HT1080 (cell line): ENCODE measurements around the gene SLFN14. TPM values are rescaled to one million over a fixed set of nuclear protein-coding genes. Genes with fewer than 3 reads are reported as not detected.
"Not testable (repeated sequence)": the region's sequence is repeated elsewhere in the genome, so short reads cannot be mapped to it uniquely, and the experiment has no call there.

Source experiments
- DNase-seq: peaks from one replicate; pipeline ENCODE4 v3.0.0-alpha.2; 2015; ENCODE audit warnings: low read depth
- small RNA-seq: library from RNA; depleted of rRNA; stranded (forward); fragments of <200 nt; gene quantifications from one replicate; pipeline ENCODE3, GENCODE V24; 2014
- total RNA-seq: library from RNA; depleted of rRNA; stranded (reverse); fragments of >200 nt; shearing (Covaris generic); gene quantifications from 2 replicates; pipeline ENCODE4 v1.2.3, GENCODE V29; 2014; rRNA removed

The SLFN14 gene
- total RNA-seq, 1 experiment from 2014 or later: not detected

DNA sequence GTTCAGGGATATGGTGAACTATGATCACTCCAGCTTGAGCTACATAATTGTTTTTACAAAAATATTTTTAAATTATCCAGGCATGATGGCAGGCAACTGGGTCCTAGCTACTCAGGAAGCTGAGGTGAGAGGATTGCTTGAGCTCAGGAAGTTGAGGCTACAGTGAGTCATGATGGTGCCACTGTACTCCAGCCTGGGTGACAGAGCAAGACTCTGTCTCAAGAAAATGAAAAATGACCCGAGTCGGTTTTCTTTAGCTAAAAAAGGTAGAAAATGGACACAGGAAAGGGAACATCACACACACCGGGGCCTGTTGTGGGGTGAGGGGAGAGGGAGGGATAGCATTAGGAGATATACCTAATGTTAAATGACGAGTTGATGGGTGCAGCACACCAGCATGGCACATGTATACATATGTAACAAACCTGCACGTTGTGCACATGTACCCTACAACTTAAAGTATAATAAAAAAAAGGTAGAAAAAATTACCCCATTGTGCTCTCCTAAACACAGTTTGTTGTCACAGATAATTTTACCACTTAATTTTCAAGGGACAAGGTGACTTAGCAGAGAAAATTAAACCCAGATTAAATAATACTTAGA is 38.9 kb downstream of the SLFN14 start:
- peak; percentile 79 for DNase-seq

GRCh38 chr17:35521150-35521549 is 39.5 kb downstream of the SLFN14 start:
- DNase-seq: no peak

DNA sequence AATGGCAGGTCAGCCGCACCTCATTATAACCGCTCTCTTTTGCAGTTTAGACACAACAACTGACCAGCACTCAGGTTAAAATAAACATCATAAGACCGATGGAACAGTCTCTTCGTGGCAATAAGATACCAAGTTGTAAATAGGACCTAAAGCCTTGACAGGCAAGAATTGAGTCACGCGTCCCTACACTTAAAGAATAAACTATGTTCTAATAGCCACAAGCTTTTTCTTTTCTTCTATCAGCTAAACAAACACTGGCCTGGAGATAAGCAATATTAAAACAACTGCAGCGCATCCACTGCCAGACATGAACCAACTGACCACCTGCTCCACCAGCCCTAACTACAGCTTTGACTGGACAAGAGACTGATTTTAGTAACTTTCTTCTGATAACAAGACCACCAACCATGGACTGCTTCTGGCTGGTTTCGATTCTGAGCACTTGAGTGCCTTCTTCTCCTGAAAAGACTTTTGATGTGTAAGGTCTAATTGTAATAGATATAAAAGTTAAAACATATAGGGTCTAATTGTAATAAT is 40.6 kb downstream of the SLFN14 start:
- no peak for DNase-seq

GRCh38 chr17:35519439-35519838 is 41.2 kb downstream of the SLFN14 start:
- DNase-seq: no peak

DNA sequence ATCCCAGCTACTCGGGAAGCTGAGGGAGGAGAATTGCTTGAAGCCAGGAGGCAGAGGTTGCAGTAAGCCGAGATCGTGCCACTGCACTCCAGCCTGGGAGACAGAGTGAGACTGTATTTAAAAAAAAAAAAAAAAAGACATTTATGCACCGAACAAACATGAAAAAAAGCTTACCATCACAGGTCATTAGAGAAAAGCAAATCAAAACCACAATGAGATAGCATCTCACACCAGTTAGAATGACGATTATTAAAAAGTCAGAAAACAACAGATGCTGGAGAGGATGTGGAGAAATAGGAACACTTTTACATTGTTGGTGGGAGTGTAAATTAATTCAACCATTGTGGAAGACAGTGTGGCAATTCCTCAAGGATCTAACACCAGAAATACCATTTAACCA is 42.2 kb downstream of the SLFN14 start:
- not testable (repeated sequence) for DNase-seq

DNA sequence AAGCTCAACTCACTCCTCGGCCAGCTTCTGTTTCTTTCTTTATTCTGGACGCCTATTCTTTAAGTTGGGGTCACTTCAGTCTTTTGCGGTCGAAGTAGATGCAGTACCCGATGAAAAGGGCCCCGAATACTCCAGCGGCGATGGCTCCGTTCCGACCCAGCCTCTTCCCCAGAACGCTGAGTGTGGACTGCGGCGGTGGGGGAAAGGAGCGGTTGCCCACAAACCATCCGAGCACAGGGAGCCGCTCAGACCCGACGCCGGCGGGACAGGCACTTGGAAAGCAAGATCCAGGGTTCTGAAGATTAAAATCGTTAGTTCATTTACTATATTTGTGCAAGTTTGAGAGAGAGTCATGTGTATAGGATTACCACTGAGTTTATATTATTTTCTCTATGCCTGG is 45.6 kb downstream of the SLFN14 start:
- no peak for DNase-seq

- DNase-seq: no peak
These were observed 46.1 kb downstream of the SLFN14 start for GRCh38 chr17:35514564-35514963.

Small RNAs within 50 kb of the gene (small RNA-seq; reads per million reads assigned to genes)
- gene AC004134.1 (not detected), gene AC015911.1 (not detected), gene SNORD7 (36.2 reads per million, percentile 94 among the genes with 10 or more reads in this experiment)

Other genes starting within 250 kb of the SLFN14 start
- 16.0 and 18.5 TPM in 2 replicates for gene SLFN11, start 187.2 kb downstream of the SLFN14 start, total RNA-seq
- gene SLFN12, start 128.3 kb downstream of the SLFN14 start, total RNA-seq: 7.7 and 13.3 TPM in 2 replicates
- gene SLFN13, start 112.1 kb downstream of the SLFN14 start, total RNA-seq: 0.43 and 0.80 TPM in 2 replicates
- gene SLFN12L, start 23.1 kb downstream of the SLFN14 start, total RNA-seq: not detected in 2 replicates
- gene PEX12, start 17.8 kb upstream of the SLFN14 start, total RNA-seq: 8.8 and 9.9 TPM in 2 replicates
- gene AP2B1, start 26.5 kb upstream of the SLFN14 start, total RNA-seq: 66.7 and 130 TPM in 2 replicates
- gene RASL10B, start 170.8 kb upstream of the SLFN14 start, total RNA-seq: 6.8 and 7.6 TPM in 2 replicates
- 0.05 TPM in 1 of 2 replicates, not detected in the other for gene GAS2L2, start 192.4 kb upstream of the SLFN14 start, total RNA-seq
- gene C17orf50, start 200.1 kb upstream of the SLFN14 start, total RNA-seq: not detected in 2 replicates
- gene MMP28, start 234.8 kb upstream of the SLFN14 start, total RNA-seq: 0.13 and 0.18 TPM in 2 replicates
- gene TAF15, start 248.7 kb upstream of the SLFN14 start, total RNA-seq: 27.5 and 41.3 TPM in 2 replicates